ENCODE data around the gene COMMD2. TPM values are rescaled to one million over a fixed set of nuclear protein-coding genes. Genes with fewer than 3 reads are reported as not detected.
A peak's percentile ranks its signal among the peaks of the same experiment; 100 is the strongest.

COMMD2 gene
- polyA plus RNA-seq, 1 experiment = 56.0 TPM

DNA sequence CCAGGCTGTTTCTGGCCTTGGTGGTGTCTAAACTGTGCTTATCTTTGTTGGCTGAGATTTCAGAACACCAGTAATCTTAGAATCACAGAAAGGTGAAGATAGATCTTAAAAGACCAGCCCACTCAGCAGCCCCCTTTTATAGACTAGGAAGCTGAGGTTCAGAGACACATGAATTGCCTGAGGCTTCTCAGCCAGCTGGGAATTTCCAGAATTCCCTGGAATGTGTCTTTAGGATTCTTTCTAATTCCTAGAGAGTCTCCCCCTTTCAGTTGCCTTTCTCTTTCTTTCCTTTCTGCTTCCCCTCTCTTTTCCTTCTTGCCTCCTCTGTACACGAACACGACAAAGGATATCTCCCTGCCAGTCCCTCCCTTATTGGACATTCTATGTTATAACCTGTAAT, 20.6 kb upstream of the COMMD2 start:
- POLR2A ChIA-PET = no interaction called here
- no peaks in the 10 kb centered on the region for H3K27me3 ChIP-seq (ENCODE audit: control insufficient read depth, insufficient read depth, low read length)
- no peak for DNase-seq (ENCODE audit: low read depth, low spot score)
- TF ChIP-seq, protein P1, sequence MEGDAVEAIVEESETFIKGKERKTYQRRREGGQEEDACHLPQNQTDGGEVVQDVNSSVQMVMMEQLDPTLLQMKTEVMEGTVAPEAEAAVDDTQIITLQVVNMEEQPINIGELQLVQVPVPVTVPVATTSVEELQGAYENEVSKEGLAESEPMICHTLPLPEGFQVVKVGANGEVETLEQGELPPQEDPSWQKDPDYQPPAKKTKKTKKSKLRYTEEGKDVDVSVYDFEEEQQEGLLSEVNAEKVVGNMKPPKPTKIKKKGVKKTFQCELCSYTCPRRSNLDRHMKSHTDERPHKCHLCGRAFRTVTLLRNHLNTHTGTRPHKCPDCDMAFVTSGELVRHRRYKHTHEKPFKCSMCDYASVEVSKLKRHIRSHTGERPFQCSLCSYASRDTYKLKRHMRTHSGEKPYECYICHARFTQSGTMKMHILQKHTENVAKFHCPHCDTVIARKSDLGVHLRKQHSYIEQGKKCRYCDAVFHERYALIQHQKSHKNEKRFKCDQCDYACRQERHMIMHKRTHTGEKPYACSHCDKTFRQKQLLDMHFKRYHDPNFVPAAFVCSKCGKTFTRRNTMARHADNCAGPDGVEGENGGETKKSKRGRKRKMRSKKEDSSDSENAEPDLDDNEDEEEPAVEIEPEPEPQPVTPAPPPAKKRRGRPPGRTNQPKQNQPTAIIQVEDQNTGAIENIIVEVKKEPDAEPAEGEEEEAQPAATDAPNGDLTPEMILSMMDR (IDR thresholded peaks at IDR 0.05; ENCODE audit: low read depth, low read length) = no peak
- CTCF ChIA-PET = interaction anchor here (0.6 to 14.5 kb wide), 15 partner anchors 10 to 435 kb away, joined by 3 to 400 read pairs (median 10); partner anchors contain the start of genes ANKUB1 and RNF13
- H3K9me3 ChIP-seq (ENCODE audit: control insufficient read depth, insufficient read depth, low read length) = no peaks in the 10 kb centered on the region
- no peak overlapping the region for H3K27ac ChIP-seq (ENCODE audit: low read depth, low read length)
- no peak overlapping the region for H3K4me3 ChIP-seq (ENCODE audit: low read depth, low read length)

DNA sequence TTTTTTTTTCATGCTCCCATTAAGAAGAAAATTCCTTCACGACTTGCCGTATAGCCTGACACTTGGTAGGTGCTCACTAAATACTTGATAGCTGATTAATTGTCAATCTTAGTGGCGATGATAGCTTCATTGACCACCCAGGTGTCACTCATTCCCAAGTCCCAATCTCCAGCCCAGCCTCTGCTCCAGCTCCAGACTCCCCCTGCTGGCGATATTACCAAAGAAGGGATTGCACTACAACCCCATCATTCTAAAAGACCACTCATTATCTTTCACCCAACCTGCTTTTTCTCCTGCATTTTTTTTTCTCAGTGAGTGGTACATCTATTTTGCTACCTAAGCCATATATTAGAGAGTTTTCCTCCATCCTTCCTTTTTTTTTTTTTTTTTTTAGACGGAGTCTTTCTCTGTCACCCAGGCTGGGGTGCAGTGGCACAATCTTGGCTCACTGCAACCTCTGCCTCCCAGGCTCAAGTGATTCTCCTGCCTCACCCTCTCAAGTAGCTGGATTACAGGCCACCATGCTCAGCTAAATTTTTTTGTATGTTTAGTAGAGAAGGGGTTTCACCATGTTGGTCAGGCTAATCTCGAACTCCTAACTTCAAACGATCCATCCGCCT, 19.5 kb upstream of the COMMD2 start:
- TF ChIP-seq, protein P1 (IDR thresholded peaks at IDR 0.05; ENCODE audit: low read depth, low read length) = peak; percentile 85
- no peak for DNase-seq (ENCODE audit: low read depth, low spot score)
- ChIA-PET POLR2A (interaction anchor here (0.7 kb wide), 1 partner anchor 282 kb away, joined by 8 read pairs; no protein-coding TSS in a partner anchor), CTCF (interaction anchor here (0.7 to 14.5 kb wide), 57 partner anchors 8 to 816 kb away, joined by 3 to 400 read pairs (median 4); partner anchors contain the start of genes ANKUB1 and TM4SF1)
- H3K4me3 ChIP-seq (ENCODE audit: low read depth, low read length) = no peak overlapping the region
- H3K27me3 ChIP-seq (ENCODE audit: control insufficient read depth, insufficient read depth, low read length) = peaks cover 5% of the 10 kb centered on the region
- H3K27ac ChIP-seq (ENCODE audit: low read depth, low read length) = no peak overlapping the region
- H3K9me3 ChIP-seq (ENCODE audit: control insufficient read depth, insufficient read depth, low read length) = no peaks in the 10 kb centered on the region

DNA sequence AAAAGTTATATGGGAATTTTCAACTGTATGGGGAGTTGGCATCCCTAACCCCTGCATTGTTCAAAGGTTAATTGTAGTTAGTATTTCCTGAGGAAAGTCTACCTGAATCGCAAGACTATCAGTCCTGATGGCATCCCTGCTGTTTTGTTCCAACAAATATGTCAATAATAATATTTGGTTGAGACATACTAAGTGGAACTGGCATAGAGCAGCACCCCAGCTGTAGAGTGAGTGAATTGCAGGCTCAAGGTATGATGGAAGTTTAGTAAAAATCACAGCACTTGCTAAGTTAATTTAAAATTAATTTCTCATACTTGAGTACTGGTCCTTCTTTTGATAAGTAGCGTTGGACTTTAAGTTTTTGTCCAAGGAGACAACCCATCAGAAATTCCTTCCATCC, 18.0 kb upstream of the COMMD2 start:
- ChIA-PET CTCF (interaction anchor here (0.8 to 14.5 kb wide), 16 partner anchors 8 to 277 kb away, joined by 3 to 400 read pairs (median 8); partner anchors contain the start of gene ANKUB1), POLR2A (interaction anchor here (0.5 kb wide), 1 partner anchor 432 kb away, joined by 6 read pairs; no protein-coding TSS in a partner anchor)
- Histone ChIP-seq H3K4me3 (ENCODE audit: low read depth, low read length) (no peak overlapping the region), H3K9me3 (ENCODE audit: control insufficient read depth, insufficient read depth, low read length) (no peaks in the 10 kb centered on the region), H3K27me3 (ENCODE audit: control insufficient read depth, insufficient read depth, low read length) (peaks cover 5% of the 10 kb centered on the region), H3K27ac (ENCODE audit: low read depth, low read length) (no peak overlapping the region)
- DNase-seq (ENCODE audit: low read depth, low spot score) = no peak
- TF ChIP-seq, protein P1 (IDR thresholded peaks at IDR 0.05; ENCODE audit: low read depth, low read length) = no peak

- CTCF ChIA-PET = interaction anchor here (0.5 to 14.5 kb wide), 3 partner anchors 39 to 813 kb away, joined by 4 to 400 read pairs (median 4); no protein-coding TSS in a partner anchor
- POLR2A ChIA-PET = interaction anchor here (0.6 kb wide), 1 partner anchor 41 kb away, joined by 3 read pairs; no protein-coding TSS in a partner anchor
- no peak overlapping the region for H3K27ac ChIP-seq (ENCODE audit: low read depth, low read length)
- TF ChIP-seq, protein P1 (IDR thresholded peaks at IDR 0.05; ENCODE audit: low read depth, low read length) = no peak
- DNase-seq (ENCODE audit: low read depth, low spot score) = no peak
- peaks cover 10% of the 10 kb centered on the region for H3K27me3 ChIP-seq (ENCODE audit: control insufficient read depth, insufficient read depth, low read length)
- H3K4me3 ChIP-seq (ENCODE audit: low read depth, low read length) = no peak overlapping the region
- H3K9me3 ChIP-seq (ENCODE audit: control insufficient read depth, insufficient read depth, low read length) = no peaks in the 10 kb centered on the region
These were observed 16.4 kb upstream of the COMMD2 start for GRCh38 chr3:149768704-149769103.

DNA sequence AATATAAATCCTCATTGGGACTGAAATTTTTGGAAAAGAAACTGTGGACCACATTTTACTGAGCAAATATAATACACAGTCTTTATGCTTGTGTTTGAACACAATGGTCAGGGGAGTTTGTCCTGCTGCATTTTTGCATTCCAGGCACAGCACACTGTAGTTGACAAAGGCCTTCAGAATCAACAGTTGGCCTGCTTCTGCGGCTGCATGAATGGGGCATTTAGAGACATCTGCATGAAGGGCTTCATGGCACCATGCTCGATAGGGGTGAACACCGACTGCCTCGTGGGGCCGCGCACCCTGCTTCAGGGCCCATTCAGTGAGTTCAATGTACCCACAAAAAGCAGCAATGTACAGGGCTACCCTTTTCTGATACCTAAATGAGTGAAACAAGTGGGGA, 15.4 kb upstream of the COMMD2 start:
- TF ChIP-seq, protein P1 (IDR thresholded peaks at IDR 0.05; ENCODE audit: low read depth, low read length) = no peak
- DNase-seq (ENCODE audit: low read depth, low spot score) = no peak
- peaks cover 14% of the 10 kb centered on the region for H3K27me3 ChIP-seq (ENCODE audit: control insufficient read depth, insufficient read depth, low read length)
- H3K9me3 ChIP-seq (ENCODE audit: control insufficient read depth, insufficient read depth, low read length) = no peaks in the 10 kb centered on the region
- CTCF ChIA-PET = interaction anchor here (0.7 to 14.5 kb wide), 5 partner anchors 9 to 199 kb away, joined by 3 to 400 read pairs (median 25); partner anchors contain the start of gene COMMD2
- no peak overlapping the region for H3K4me3 ChIP-seq (ENCODE audit: low read depth, low read length)
- POLR2A ChIA-PET = no interaction called here
- no peak overlapping the region for H3K27ac ChIP-seq (ENCODE audit: low read depth, low read length)

All from AG04450 (cell line).